Stimulated activated CD8-positive, alpha-beta memory T cell treated with anti-CD3 and anti-CD28 coated beads, Interleukin-7, amount 100 ng/mL, for 48 hours (primary cell): ENCODE data around the gene PPFIBP2.
"Not testable (repeated sequence)": the region's sequence is repeated elsewhere in the genome, so short reads cannot be mapped to it uniquely, and the experiment has no call there.

Experiments
- DNase-seq, 2 donors: peaks; one replicate each; pipeline ENCODE4 v3.0.0-alpha.2; 2020; ENCODE audit warnings: low read depth in 1 of 2; ENCODE audit errors: extremely low read depth in 1 of 2

The PPFIBP2 gene

DNA sequence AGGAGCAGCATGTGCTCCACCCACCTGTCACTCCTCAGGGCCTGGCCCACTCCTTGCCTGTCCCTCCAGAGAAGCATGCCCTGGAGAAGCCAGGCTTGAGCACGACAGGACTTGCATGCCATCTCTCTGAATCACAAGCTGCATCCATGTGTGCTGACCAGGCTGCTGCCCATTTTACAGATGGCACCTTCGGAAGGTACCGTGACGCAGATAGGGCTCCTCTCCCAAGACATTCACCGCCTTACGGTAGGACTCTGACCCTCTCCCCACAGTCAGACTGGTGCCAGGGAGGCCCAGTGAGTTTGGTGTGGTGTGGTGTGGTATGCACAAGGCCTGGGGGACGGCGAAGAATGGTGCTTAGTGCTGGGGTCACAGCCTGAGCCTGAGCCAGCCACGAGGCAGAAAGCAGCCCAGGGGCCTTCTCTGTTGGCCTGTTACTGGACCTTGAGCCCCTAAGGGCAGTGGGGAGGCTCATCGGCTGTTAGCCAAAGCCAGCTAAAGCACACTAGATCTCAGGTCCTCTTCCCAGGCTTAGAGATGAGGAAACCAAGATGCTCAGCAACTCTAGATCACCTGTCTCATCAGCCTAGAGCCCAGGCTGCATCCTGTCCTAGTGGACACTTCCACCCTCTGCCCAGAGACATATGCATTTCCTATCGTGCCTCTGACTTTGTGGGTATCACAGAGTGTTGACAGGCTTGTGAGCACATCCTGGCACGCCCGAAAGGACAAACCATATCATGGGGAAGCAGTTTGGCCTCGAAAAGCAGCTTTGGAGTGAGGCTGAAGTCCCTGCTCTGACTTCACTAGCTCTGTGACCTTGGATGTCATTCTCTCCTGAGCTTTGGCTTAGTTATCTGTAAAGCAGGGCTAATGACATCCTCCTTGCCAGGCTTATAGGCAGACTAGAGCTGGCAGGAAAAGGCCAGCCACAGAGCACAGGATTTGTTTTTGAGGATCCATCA lies 141.7 kb downstream of the PPFIBP2 start:
- no peak for DNase-seq

DNA sequence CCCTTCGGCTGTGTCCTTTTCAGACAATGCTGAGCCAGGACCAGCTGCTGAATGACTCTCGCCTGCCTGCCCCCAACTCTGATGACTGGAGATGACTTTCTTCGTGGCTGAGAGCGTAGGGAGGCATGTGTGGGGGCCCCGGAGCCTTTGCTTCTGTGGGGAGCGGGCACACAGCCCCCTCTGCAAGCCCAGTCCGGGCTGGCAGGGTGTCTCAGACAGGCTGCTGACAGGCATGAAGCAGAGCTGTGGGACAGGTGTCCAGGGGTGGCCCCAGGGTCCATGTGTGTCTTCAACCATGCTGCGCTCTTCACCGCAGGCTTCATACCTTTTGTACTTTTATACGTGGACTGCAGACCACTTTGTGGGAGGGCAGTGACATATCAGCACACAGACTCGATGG lies 142.9 kb downstream of the PPFIBP2 start:
- DNase-seq: no peak

DNA sequence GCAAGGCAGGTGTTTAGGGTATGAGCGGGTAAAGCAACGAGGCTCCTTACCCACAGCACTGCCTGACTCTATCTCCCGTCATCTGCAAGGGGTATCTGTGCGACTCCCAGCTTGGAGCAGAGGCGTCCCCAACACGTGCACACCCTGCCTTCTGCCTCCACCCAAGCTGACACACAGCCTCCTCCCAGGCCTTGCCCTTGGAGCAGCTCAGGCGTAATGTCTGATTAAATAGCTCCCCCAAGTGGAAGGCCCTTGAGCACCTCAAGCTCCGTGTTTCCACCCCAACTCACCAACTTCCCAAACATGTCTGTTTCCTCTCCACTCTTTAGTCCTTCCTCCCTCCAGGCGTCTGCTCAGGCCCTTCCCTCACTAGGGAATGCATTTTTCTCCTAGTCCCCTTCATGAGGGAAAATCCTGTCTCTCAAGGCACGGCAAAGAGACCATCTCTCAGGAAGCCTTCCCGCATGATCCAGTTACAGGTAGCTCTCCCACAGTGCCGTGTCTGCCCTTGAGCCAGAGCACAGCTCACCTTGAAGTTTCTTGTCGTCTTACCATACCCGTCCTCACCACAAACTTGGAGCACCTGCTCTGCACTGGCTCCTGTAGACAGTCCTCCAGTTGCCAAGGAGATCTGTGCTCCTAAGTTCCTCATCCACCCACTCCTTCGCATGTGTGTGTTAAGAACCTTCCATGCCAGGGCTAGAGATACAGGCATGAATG lies 143.7 kb downstream of the PPFIBP2 start:
- no peak for DNase-seq

DNA sequence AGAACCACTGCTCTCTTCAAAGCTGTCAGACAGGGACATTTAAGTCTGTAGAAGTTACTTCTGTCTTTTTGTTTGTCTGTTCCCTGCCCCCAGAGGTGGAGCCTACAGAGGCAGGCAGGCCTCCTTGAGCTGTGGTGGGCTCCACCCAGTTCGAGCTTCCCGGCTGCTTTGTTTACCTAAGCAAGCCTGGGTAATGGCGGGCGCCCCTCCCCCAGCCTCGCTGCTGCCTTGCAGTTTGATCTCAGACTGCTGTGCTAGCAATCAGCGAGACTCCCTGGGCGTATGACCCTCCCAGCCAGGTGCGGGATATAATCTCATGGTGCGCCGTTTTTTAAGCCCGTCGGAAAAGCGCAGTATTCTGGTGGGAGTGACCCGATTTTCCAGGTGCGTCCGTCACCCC lies 149.7 kb downstream of the PPFIBP2 start:
- DNase-seq: not testable (repeated sequence)

DNA sequence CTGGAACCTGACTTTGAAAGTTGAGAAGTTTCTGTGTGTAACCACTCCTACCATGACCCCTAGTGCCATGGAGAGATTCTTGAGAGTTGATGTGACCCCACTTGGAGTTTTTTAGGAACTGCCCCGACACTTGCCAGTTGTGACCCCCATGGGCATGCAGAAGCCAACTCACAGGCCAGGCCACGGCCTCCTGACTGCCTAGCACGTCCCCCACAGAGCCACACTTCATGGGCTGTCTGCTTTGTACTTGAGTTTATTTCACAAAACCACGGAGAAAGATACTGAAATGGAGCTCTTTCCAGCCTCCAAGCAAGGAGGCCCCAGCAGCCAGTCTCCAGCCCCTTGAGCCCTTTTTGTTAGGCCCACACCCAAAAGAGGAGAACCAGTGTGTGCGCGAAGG lies 151.1 kb downstream of the PPFIBP2 start:
- no peak for DNase-seq

DNA sequence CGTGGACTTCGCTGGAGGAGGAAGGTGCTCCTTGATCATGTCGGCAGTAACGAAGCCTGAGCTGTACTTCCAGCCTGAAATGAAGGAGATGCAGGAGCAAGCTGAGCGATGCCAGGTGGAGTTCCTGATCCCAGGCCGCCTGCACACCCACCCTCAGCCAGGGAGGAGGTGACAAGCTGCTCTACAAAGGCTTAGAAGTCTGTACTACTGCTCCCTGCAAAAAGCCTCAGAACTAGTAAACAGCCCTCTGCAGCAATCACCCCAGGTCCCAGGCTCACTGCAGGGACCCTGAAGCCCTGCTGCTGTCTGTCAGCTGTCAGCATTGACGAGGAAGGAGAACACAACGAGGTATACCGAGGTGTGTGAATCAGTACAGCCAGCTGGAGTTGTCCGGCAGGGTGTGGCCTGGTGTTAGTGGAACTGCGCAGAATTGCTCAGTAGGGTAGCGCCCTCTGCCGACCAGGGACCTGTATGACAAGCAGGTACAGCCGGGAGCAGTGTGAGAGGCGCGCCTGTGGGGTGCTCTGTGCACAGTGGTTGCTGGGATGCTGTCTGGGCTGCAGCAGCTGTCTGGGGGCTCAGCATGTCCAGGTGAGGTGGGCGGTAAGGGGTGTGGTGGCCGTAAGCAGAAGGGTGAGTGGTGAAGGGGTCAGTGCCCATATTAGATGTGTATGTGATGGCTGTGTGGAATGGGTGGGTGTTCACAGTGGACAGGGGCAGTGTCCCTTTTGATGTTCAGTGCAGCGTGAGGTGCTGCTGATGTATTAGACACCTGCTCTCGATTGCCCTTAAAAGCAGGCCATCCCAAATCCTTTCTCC lies 151.9 kb downstream of the PPFIBP2 start:
- peak; percentile 48 to 65 for DNase-seq

DNA sequence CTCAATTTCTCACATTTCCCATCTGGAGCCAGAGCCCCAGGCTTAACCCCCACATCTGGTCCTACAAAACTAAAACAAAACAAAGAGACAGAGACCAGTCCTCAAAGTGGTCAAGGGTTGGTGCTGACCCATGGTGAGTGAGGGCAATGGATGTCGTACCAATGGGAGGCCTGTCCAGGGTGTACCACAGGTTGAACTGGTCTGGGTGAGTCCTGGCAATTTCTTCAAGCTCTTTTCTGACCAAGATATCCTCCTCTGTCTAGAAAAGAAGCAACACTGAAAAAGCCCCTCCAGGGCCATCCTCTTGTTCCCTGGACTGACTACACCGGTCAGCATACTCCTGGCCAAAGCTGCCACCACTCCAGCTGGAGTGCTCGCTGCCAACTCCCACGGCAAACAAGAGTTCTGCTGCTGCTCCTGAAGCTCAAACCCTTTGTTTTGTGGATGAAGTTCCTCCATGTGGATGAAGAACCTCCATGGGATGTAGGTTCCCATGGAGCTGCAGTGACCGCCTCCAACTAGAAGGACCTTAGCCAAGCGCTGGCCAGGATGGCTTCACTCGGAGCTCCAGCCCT lies 152.6 kb downstream of the PPFIBP2 start:
- no peak for DNase-seq

DNA sequence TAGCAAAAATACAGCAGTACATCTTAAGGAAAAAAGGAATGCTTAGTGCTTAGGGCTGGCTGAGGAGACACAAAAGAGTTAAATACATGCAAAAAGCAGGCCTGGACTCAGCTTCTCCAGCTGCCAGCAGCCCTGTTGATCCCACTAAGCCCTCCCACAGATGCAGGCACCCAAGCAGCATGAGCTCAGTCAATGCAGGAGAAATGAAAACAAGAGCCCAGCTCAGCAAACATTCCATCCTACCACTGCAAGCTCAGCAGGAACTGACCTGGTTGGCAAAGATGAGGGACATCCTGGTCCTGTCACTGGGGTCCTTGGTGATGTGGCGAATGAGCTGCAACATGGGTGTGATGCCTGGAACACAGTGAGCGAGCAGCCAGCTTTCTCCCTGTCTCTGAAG lies 153.7 kb downstream of the PPFIBP2 start:
- DNase-seq: no peak

DNA sequence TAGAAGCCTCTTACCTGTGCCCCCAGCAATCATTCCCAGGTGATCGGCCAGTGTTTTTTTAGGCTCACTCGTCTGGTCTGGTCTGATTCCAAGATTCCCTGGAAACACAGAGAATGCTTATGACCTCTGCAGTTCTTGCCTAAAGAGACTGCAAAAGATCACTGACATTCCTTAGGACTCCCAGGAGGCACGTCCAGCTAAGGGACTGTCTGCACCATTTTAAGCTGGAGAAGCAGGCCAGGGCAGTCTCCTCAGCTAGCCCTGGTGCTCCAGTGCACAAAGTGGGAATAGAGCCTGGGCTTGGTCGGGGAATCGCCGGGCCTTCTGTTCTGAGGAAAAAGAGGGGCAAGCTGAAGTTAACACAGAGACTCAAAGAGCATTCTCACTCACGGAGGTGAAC lies 154.7 kb downstream of the PPFIBP2 start:
- no peak for DNase-seq

DNA sequence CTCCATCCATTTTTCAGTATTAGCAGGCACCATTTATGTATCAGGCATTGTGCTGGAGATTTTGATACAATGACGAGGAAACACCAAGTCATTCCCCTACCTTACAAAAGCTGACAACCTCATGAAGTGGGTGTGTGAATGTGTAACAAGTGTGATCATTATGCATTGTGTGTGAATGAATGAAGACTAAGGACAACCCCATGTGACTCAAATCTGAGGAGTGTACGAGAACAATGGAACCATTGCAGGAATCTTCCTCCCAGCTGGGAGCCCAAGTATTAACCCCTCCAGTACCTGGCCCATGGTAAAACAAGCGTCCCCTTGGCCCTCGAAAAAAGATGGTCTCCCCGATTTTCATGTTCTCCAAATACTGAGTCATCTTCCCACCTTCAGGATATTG lies 155.1 kb downstream of the PPFIBP2 start:
- DNase-seq: no peak

DNA sequence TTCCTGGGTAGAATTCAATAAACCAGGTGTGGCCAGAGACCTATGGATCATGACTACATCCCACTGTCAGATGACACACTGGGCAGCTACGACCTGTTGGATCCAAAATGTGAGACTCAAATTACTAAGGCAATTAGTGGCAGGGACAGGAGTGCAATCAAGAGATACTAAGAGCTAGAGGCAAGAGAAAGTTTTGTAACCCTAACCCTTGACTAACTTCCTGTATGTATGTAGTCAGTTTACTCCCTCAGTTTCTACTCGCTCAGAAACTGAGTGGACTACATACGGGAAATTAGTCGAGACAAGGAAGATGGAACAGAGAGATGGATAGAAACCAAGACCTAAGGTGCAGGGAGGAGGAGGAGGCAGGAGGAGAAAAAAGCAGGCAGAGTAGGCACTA lies 156.8 kb downstream of the PPFIBP2 start:
- no peak for DNase-seq

DNA sequence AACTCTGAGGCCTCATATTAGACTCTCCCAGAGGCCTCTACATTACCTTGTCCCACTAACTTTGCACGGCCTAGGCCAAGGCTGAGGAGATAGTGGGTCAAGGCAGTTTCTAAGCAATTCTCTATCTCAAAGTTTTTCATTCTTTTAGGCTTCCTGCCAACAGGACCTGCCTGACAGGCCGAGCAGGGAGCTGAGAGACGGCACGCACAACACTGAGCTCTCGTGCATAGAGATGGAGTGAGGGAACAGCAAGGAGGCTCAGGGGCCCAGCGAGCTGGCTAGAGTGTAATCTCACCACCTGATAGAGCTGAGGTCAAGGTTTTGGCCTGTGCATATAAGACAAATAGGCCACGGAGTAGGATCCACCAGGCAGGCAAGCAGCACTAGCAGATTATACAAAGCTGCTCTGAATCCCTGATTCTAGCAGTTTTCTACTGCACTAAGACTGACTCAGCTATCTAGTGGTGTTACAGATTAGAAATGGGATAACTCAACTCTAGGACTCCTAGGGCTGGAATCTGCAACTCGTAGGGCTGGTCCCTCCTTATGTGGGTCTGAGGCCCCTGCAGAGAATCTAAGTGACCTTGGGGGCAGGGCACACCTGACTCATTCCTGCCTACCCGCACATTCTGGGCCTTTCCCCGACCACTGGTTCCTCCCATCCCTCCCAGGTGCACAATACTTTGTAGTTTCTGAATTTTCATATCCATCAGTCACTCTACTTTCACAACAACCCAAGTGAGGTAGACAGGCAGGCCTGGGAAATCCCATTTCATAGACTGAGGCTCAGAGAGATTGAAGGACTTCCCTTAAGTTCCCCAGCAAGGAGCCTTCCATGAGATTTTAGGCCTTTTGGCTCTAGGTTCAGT lies 157.8 kb downstream of the PPFIBP2 start:
- DNase-seq: no peak

DNA sequence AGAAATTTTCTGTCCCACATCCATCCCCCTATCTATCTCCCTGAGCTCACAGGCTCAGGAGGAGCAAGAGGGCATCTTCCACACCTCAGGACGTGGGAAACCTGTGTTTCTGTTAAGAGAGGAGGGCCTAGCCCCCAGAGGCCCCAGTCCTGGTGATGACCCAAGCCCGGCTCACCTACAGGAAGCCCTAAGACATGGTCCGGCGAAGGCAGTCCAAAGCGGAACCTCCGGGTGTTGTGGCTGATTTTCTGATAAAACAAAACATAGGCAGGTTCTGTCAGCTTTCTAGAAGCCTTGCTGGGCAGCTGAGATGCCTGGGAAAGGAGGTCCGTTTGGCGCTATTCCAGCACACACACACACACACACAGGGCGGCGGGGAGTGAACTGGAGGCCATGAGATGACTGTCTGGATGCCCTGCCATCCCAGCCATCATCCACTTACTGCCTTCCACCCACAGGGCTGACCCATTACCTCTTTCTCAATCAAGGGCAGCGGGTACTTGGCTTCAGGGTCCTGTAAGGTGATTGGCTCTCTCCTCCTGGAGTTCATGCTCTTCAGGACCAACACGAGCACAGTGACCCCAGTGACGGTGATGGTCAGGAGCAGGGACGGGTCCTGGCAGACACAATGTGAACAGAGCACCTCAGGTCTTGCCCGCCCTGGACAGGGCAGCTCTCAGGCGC lies 158.6 kb downstream of the PPFIBP2 start:
- DNase-seq: no peak

DNA sequence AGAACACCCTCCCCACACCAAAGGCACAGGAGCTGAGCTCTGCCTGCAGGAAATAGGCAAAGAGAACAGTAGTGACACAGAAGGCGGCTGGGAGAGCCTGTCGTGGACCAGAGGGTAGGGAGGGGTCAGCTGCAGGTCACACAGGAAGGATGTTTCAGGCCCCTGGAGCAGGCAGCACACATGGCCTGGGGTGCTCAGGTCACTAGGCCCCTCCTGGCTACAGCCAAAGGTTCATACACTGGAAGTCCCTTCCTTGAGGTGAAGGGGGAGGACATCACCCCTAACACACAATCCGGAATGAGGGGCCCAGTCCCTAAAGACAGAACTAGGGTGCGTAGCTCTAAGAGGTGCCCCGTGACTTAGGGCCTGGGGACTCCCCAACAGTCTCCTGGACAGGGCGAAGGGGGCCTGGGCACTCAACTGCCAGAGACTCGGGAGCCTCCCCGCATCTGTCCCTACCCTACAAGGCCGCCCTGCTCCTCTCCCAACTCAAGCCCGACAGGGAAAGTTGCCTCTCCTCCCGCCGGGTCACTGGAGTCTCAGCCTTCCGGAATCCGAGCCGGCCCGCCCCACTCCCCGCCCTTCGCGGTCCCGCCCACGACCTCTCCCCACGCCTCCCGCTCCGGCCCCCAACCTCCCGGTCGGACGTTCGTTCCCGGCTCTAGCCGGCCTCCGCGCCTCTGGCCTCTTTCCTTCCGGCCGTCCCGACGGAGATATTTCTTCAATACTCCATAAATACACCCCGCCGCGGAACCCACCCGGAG lies 159.3 kb downstream of the PPFIBP2 start, which contains the start of gene CYB5R2:
CYB5R2 (minus strand) TSS at position 541 of the 764 bp plus-strand sequence. CDS start 675 bp downstream, outside the sequence.
- DNase-seq: no peak

DNA sequence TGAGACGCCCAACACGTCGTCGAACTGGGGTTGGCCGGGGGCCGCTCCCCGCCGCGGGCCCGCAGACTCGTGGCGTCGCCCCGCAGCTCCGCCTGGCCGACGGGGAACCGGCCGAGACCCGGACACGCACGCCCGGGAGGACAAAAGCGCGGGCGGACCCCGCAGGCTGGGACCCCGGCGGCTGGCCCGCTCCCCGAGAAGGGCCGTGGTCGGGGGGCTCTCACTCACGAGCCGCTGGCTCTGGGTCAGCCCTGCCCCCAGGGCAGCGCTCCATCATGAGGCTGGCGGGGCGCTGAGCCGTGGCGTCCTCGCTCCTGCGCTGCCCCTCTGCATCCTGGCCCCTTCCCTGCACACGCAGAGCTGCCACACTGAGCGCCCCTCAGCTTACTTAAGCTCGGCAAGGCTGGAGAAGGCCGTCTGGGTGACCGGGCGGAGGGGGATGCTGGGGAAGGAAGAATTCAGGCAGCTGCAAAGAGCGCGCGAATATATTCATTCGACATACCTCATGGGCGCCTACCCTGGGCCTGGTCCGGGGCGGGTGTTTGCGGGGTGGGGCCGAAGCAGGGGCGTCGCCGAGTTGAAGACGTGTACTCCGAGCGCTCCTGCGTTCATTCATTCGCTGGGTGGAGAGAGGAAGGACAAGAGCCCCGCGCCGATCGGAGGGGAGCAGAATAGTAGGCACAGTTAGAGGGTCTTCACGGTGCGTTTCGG lies 160.1 kb downstream of the PPFIBP2 start:
- no peak for DNase-seq

DNA sequence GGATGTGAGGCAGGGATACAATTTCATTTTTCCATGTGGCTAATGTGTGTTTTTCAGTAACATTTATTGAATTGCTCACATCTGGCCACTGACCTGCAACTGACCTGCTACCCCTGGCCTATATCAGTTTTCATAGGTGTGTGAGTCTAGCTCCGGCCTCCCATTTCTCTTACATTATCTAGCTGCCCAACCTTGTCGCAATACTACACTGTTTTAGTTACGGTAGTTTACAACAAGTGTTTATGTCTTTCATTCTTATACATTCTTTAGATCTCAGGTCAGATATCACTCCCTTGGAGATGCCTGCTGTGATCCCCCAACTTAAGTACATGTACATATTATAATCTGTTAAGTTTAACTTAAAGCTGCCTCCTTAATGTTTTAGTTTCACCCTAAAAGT lies 161.8 kb downstream of the PPFIBP2 start:
- no peak for DNase-seq

DNA sequence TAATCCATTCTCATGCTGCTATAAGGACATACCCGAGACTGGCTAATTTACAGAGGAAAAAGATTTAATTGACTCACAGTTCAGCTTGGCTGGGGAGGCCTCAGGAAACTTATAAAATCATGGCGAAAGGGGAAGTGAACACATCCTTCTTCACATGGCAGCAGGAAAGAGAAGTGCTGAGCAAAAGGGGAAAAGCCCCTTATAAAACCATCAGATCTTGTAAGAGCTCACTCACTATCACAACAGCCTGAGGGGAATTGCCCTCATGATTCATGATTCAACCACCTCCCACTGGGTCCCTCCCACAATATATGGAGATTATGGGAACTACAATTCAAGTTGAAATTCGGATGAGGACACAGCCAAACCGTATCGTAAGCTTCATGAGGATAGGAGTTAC lies 163.3 kb downstream of the PPFIBP2 start:
- DNase-seq: no peak

DNA sequence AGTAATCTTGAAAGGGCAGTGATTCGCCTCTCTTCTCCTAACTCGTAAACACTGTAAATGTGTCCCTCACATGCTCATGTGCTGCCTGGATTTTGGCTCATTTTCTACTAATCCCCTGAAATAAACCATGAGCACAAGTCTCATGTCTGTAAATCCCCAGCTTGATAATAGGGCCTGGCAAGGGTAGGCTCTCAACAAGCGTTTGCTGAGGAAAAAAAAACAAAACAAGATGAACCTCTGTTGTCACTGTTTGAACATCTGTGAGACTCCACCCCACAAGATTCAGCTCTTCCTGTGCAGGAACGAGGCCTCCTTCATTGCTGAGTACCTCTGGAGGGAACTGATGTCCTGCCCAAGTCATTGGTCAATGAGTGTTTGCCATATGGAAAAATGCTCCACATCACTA lies 164.0 kb downstream of the PPFIBP2 start:
- no peak for DNase-seq
